GM08714 (cell line): ENCODE results near the gene MRPL38.

Source experiments
- H3K4me3 ChIP-seq: fragments of 200-500 bp; sonication (Bioruptor generic); 2 replicates; pipeline ENCODE4 v1.5.1; 2014; ENCODE audit warnings: mild to moderate bottlenecking, low read length, inconsistent platforms
- ZNF274 ChIP-seq: IDR thresholded peaks from 2 replicates; pipeline ENCODE4 v1.6.1; 2012; ENCODE audit warnings: mild to moderate bottlenecking, low read depth, low read length

MRPL38 gene

GRCh38 chr17:75925912-75926311, 21.2 kb upstream of the MRPL38 start:
- TF ChIP-seq ZNF274, result no peak

GRCh38 chr17:75925103-75925502, 20.4 kb upstream of the MRPL38 start:
- no peak for TF ChIP-seq ZNF274
- H3K4me3 ChIP-seq, result no peak overlapping the region

More at GRCh38 chr17:75925912-75926311, 21.2 kb upstream of the MRPL38 start:
- H3K4me3 ChIP-seq, result no peak overlapping the region

- H3K4me3 ChIP-seq, result no peak overlapping the region
- TF ChIP-seq ZNF274, result no peak
These were observed 18.5 kb upstream of the MRPL38 start for GRCh38 chr17:75922963-75923874.

- H3K4me3 ChIP-seq, result no peak overlapping the region
- no peak for TF ChIP-seq ZNF274
These were observed 17.7 kb upstream of the MRPL38 start for GRCh38 chr17:75922173-75922961.

GRCh38 chr17:75921596-75921995, 16.9 kb upstream of the MRPL38 start:
- no peak for TF ChIP-seq ZNF274
- no peak overlapping the region for H3K4me3 ChIP-seq

GRCh38 chr17:75920045-75920560, 15.4 kb upstream of the MRPL38 start:
- TF ChIP-seq ZNF274, result no peak
- no peak overlapping the region for H3K4me3 ChIP-seq

- no peak overlapping the region for H3K4me3 ChIP-seq
- TF ChIP-seq ZNF274, result no peak
These were observed 14.9 kb upstream of the MRPL38 start for GRCh38 chr17:75919611-75920010.

GRCh38 chr17:75917917-75918445, 13.3 kb upstream of the MRPL38 start:
- TF ChIP-seq ZNF274, result no peak
- no peak overlapping the region for H3K4me3 ChIP-seq

GRCh38 chr17:75917141-75917916, 12.6 kb upstream of the MRPL38 start:
- TF ChIP-seq ZNF274, result no peak

GRCh38 chr17:75915268-75915667, 10.6 kb upstream of the MRPL38 start:
- no peak overlapping the region for H3K4me3 ChIP-seq
- no peak for TF ChIP-seq ZNF274

More at GRCh38 chr17:75917141-75917916, 12.6 kb upstream of the MRPL38 start:
- no peak overlapping the region for H3K4me3 ChIP-seq

GRCh38 chr17:75914643-75915267, 10.1 kb upstream of the MRPL38 start:
- TF ChIP-seq ZNF274, result no peak
- no peak overlapping the region for H3K4me3 ChIP-seq

- no peak for TF ChIP-seq ZNF274
- H3K4me3 ChIP-seq, result no peak overlapping the region
These were observed 9.0 kb upstream of the MRPL38 start for GRCh38 chr17:75913537-75914210.

- TF ChIP-seq ZNF274, result no peak
- no peak overlapping the region for H3K4me3 ChIP-seq
These were observed 6.0 kb upstream of the MRPL38 start for GRCh38 chr17:75910699-75911098.
